ENCODE data around the gene EFCAB6. TPM values are rescaled to one million over a fixed set of nuclear protein-coding genes. Genes with fewer than 3 reads are reported as not detected.

The EFCAB6 gene
- total RNA-seq, 1 donor from 2014 or later, result 8.6 TPM

DNA sequence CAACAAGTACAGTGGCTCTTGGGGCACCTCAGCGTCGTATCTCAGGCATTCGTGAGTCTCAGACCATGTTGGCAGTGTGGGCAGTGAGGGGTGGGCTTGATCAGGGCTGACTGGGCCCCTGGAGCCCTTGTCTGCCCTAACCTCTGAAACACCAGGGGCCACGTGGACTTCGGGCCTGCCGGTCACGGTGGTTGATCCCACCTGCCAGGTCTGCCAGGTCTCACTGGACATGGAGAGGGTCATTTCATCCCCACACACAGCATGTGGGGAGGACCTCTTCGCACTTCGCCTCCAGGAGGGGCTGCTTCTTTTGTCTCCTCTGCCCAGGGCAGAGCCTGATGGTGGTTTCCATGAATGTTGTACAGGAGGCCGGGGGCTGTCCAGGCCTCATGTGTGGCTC is 323.2 kb downstream of the EFCAB6 start:
- H3K27ac ChIP-seq, result no peak overlapping the region
- DNase-seq (ENCODE audit: low spot score in 2 of 2), result no peak
- H3K36me3 ChIP-seq, result no peaks in the 10 kb centered on the region
- H3K4me3 ChIP-seq, result no peak overlapping the region
- TF ChIP-seq, protein P1, sequence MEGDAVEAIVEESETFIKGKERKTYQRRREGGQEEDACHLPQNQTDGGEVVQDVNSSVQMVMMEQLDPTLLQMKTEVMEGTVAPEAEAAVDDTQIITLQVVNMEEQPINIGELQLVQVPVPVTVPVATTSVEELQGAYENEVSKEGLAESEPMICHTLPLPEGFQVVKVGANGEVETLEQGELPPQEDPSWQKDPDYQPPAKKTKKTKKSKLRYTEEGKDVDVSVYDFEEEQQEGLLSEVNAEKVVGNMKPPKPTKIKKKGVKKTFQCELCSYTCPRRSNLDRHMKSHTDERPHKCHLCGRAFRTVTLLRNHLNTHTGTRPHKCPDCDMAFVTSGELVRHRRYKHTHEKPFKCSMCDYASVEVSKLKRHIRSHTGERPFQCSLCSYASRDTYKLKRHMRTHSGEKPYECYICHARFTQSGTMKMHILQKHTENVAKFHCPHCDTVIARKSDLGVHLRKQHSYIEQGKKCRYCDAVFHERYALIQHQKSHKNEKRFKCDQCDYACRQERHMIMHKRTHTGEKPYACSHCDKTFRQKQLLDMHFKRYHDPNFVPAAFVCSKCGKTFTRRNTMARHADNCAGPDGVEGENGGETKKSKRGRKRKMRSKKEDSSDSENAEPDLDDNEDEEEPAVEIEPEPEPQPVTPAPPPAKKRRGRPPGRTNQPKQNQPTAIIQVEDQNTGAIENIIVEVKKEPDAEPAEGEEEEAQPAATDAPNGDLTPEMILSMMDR (IDR thresholded peaks at IDR 0.05), result no peak
- H3K27me3 ChIP-seq, result no peaks in the 10 kb centered on the region
- intact Hi-C loops (cut with DNase I), result no loop called here
- H3K4me1 ChIP-seq, result no peaks in the 10 kb centered on the region
- no peaks in the 10 kb centered on the region for H3K9me3 ChIP-seq

DNA sequence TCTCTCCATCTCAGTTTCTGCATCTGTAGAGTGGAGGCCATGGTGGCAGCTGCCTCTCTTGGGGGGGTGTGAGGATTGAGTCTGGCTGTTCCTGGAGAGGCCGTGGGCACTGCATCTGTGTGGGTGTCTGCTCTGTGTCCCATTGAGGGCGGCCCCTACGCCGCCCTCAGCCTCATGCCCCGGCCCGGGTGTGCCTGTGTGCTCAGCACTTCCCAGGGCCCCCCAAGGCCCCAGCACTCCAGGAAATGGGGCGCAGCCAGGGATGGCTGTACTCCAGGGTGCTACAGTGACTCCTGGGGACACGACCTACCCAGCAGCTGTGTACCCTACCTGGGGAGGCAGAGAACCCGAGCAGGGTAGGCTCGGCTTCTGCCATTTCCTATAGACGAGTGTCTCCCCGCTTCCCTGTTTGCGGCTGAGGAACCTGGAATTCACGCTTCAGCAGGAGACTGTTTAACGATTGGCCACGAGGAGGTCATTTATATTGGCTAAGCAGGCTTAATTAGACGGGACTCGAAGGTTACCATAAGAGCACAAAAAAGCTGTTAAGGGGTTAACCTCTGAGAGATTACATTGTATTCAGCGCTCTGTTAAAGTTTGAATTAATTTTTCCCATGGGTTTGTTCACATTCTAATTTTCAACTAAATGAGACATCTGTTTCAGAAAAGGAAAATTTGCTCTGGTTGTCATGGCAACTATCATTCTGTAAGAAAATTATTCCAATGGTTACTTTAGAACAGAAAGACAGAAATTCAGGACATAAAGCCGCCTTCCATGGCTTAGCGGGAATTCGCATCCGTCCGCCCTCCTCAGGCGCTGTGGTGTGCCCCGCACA is 323.9 kb downstream of the EFCAB6 start:
- Histone ChIP-seq H3K4me3 (no peak overlapping the region), H3K4me1 (no peaks in the 10 kb centered on the region), H3K36me3 (no peaks in the 10 kb centered on the region), H3K27ac (no peak overlapping the region), H3K27me3 (no peaks in the 10 kb centered on the region), H3K9me3 (no peaks in the 10 kb centered on the region)
- TF ChIP-seq, protein P1 (IDR thresholded peaks at IDR 0.05), result no peak
- intact Hi-C loops (cut with DNase I), result no loop called here
- DNase-seq (ENCODE audit: low spot score in 2 of 2), result no peak

DNA sequence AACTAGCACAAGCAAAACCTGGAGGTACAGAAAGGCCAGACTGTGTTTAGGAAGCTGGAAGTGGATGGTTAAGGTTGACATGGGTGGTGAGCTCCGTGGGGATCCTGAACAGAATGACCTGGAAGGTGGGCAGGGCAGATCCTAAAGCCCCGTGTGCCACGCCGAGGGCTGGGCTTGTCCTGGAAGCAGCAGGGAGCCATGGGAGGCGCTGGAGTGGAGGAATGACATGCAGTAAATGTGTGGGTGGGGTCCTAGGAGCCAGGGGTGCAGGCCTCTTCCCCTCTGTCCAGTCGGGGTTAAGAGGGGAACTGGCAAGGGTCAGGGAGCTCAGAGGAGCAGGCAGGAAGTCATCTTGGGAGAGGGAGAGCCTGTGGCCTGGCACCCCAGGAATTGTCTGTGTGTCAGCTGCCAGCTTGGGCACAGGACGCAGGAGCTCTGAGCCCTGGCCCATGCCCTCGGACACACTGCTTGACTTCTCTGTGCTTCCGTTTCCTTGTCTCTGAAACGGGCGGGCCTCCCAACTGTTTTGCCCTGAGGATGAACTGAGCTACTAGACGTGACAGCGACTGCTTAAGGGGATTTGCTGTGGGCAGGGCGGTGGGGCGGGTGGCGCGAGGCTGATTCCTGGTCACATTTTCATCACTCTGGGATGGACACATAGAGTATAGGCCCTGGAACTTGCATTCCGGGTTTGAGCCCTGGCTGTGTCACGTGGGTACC is 324.6 kb downstream of the EFCAB6 start:
- no peak overlapping the region for H3K4me3 ChIP-seq
- no peaks in the 10 kb centered on the region for H3K27me3 ChIP-seq
- no peak for DNase-seq (ENCODE audit: low spot score in 2 of 2)
- H3K9me3 ChIP-seq, result no peaks in the 10 kb centered on the region
- intact Hi-C loops (cut with DNase I), result no loop called here
- H3K27ac ChIP-seq, result no peak overlapping the region
- H3K4me1 ChIP-seq, result no peaks in the 10 kb centered on the region
- H3K36me3 ChIP-seq, result no peaks in the 10 kb centered on the region
- TF ChIP-seq, protein P1 (IDR thresholded peaks at IDR 0.05), result no peak

DNA sequence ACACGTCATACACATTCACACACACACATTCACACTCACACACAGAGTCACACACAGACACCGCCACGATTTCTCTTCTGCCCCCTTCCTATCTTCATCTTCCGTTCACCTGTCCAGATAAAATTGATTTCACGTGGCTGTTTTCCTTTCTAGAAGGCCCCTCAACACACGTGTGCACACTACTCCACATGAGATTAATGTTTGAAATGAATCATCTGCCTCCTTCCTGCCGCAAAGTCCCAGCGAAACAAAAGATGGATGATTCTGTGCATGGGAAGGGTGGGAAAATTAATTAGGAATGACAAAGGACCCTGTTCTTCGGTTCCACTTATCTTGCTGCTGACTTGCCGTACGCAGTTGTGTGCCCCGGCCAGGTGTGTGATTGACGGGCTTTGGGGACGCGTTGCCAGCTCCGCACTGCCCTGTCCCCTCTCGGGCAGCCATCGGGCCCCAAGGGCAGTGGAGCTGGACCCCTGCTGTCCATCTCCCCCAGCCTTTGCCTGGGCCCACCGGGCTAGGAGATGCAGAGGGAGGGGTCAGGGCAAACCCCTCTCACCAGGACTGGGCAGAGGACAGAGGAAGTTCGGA is 326.5 kb downstream of the EFCAB6 start:
- Histone ChIP-seq H3K9me3 (no peaks in the 10 kb centered on the region), H3K27ac (no peak overlapping the region), H3K36me3 (no peaks in the 10 kb centered on the region), H3K27me3 (no peaks in the 10 kb centered on the region), H3K4me1 (no peaks in the 10 kb centered on the region), H3K4me3 (no peak overlapping the region)
- TF ChIP-seq, protein P1 (IDR thresholded peaks at IDR 0.05), result no peak
- intact Hi-C loops (cut with DNase I), result no loop called here
- no peak for DNase-seq (ENCODE audit: low spot score in 2 of 2)

DNA sequence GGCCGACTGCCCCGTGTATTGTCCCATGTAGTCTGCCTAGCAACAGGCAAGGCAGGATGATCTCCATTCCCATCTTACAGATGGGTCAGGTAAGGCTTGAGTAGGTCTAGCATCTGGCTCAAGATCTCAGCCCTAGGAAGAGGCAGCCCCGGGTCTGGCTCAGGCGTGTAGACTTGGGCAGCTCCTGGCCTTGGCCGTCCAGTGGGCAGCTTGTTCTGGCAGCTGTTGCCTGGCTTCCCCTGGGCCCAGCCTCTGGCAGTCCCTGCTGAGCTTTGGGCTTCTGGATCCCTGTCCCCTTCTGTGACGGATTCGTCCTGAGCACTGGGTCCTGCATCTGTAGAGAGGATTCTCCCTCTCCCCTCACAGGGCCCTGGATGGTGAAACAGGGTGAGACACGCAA is 327.9 kb downstream of the EFCAB6 start:
- Histone ChIP-seq H3K9me3 (no peaks in the 10 kb centered on the region), H3K4me3 (no peak overlapping the region), H3K27me3 (no peaks in the 10 kb centered on the region), H3K27ac (no peak overlapping the region), H3K4me1 (no peaks in the 10 kb centered on the region), H3K36me3 (no peaks in the 10 kb centered on the region)
- DNase-seq (ENCODE audit: low spot score in 2 of 2), result no peak
- intact Hi-C loops (cut with DNase I), result no loop called here
- TF ChIP-seq, protein P1 (IDR thresholded peaks at IDR 0.05), result no peak
